Stimulated activated CD4-positive, alpha-beta T cell treated with anti-CD3 and anti-CD28 coated beads, Interleukin-12 subunit alpha, Interleukin-12 subunit beta, amount 100 ng/mL, for 4 hours (primary cell): Measurements from ENCODE around the gene BCL2L2.

ENCODE experiments used
- DNase-seq: peaks from one replicate; pipeline ENCODE4 v3.0.0-alpha.2; 2020

Gene BCL2L2

DNA sequence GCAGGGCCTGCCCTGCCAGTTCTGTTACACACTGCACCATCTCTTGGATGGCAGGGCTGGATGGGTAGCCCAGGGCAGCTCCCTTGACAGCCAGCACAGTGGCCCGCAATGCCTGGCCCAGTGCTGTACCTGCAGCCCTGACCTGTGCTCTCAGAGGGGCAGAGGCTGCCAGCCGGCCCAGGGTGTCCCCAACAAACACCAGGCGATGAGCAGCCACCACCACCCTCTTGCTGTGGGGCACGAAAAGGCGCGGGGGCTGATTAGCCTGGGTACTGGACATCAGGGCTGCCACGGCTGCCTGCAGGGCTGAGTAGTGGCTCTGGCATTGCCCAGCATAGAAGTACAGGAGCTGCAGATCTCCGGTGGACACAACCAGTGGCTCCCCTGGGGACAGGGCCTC lies 50.6 kb downstream of the BCL2L2 start:
- no peak for DNase-seq

DNA sequence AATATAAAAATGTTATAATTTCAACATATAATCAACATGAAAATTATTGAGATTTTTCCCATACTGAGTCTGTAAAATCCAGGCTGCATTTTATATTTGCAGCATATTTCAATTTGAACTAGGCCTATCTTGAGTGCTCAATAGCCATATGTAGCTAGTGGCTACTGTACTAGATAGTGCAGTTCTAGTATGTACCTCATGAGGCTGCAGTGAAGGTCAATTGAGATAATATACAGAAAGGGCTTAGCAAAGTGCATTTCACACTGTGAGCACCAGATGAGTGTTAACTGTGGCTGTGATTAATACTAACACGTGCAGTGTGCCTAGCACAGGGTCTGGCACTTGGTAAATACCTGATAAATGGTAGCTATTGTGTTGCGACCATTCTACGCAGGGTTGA lies 51.4 kb downstream of the BCL2L2 start:
- no peak for DNase-seq

DNA sequence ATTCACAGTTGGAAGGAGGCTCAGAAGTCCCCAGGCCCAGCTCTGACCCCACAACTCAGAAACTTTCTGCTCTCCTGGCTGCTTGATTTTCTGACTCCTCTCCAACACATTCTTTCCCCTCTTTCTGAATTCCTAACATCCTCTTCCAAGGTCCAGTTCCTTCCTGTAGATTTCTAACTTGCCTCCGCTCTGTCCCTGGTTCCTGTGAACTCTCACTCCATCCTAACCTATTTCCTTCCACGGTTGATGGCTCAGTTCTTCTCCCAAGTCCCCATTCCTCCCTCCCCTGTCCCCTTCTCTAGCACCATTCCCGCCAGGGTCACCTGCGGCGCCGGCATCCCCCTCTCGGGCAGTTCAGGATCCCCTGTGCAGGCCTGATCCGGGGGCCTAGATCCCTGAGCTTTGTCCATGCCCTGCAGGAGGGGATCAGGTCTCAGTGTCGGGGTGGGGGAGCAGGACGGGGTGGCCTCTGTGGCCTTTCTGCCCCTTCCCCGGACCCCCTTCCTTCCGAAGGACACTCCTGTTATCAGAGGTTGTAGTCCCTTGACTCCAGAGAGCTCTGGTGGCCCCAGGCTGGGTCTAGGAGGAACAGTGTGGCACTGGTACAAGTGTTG lies 52.0 kb downstream of the BCL2L2 start:
- no peak for DNase-seq

DNA sequence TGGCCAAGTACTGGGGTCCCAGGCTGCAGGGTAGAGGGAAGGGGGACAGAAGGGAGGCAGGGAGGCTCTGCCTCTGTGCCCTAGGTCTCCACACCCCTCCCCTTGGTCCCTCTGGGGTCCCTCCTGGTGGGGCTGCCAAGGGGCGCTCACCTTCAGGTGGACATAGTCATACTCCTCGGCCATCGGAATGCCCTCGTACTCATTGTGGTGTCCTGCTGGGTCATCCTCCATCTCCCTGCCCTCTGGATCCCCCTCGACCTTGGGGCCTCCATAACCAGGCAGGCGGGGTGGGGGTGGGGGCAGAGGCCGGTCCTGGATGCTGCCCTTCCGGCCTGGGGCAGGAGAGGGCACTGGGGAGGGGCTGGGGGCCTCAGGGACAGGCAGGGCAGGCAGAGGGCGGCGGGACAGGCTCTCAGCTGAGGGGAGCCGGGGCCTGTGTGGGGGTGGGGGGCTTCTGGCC lies 52.6 kb downstream of the BCL2L2 start:
- DNase-seq: no peak

DNA sequence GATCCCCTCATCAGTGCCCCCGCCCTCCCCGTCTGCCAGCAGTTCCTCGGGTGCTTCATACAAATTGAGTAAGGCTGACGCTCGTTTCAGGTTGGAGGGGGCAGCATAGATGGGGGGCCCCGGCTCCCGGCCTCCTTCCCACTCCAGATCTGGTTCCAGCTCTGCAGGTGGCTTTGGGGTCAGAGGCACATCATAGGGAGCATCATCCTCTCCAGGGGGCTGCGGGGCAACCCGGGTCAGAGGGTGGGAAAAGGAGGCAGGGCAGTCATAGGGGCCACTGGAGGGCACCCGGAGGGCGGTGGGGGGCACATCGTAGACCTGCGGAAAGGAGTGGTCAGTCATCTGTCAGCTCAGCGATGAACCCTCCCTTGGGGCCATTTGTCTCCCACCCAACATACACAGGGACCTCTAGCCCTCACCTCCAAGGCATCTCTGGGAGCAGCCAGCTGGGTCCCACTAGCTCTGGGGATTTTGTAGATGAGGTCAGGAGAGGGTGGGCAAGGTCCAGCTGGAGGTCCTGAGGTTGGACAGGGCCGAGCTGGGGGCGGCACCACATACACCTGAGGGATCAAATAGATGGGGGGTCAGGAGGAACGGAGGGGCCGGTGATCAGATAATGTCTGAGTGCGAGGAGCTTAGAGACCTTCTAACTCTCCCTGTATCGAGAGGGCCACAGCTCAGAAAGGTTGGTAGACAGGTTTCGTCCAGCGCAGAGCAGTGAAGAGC lies 53.3 kb downstream of the BCL2L2 start:
- DNase-seq: no peak

DNA sequence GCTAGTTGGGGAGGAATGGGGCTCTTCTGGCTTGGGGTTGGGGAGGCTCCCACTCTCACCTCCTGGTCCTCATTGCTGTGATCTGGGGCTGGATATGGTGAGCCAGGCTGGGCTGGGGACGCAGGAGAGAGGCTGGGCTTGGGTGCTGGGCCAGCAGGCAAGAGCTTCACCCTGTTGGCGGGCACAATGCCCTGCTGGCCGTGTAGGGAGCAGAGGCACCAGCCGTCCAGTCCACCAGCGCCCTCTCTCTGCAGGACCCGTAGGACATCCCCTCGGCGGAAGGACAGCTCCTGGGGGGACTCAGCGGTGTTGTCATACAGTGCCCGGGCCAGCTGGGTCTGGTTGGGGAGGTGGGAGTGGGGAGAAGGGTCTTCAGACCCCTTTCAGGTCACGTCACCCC lies 53.9 kb downstream of the BCL2L2 start:
- DNase-seq: no peak

DNA sequence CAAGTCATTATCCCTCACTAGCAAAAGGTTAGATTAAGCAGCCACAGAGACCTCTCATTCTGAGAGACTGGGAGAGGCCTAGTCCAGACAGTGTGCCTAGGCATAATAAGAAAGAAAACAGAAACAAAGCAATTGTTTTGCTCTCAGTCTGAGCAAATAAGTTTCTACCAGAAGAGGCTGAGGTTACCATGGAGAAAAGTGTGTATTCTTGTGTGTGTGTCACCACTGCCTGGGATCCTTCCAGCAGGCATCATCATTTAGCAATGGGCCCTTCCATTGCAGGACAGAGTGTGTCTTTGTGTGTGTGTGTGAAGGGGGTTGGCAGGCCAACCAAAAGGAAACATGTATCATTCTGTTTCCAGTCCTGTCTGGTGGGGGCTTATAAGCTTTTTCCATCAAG lies 54.7 kb downstream of the BCL2L2 start:
- no peak for DNase-seq
